ENCODE results near the gene POC1B.
A peak's percentile ranks its signal among the peaks of the same experiment; 100 is the strongest.

The POC1B gene

DNA sequence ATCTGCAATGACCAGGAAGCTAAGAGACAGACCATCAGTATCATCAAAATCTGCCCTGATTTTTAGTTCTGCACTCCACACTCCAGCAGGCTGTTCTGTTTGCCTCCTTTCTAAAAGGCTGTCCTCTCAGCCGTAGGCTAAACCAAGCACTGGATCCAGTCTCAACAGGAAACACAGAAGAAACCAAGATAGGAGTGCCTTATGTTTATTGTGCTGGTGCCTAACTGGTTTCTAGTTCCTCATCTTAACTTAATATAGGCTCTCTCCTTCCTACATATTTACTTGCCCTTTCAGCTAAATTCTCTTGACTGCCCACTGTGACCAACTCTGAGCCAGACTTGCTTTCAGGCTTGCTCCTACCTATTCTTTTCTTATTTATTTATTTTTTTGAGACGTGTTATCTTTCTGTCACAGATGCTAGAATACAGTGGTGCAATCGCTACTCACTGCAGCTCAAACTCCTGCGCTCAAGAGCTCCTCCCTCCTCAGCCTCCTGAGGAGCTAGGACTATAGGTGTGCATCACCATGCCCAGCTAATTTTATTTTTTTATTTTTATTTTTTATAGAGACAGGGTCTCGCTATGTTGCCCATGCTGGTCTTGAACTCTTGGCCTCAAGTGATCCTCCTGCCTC lies 32.1 kb downstream of the POC1B start:
- Mint-ChIP-seq H3K27ac (peak overlapping the region; percentile 92), H3K36me3 (ENCODE audit: low read depth) (peaks cover 28% of the 10 kb centered on the region), H3K27me3 (no peaks in the 10 kb centered on the region), H3K4me1 (ENCODE audit: low read depth) (peaks cover 29% of the 10 kb centered on the region), H3K9me3 (no peaks in the 10 kb centered on the region), H3K4me3 (no peak overlapping the region)

DNA sequence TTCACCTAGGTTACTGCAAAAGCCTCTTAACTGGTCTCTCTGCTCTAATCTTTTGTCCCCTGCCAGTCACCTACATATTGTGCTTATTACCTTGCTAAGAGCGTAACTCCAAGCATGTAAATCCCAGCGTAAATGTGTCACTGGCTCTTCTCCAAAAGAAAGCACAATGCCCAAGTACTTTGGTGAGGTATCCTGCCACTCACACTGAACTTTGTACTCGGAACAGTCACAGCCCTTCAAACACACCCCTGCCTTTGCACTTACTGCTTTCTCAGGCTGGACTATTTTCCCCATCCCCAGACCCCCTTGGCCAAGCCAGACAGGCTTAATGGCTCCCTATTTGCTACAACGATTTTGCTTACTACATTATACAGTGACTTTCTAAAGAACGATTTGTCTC lies 33.0 kb downstream of the POC1B start:
- Mint-ChIP-seq H3K4me3 (no peak overlapping the region), H3K4me1 (ENCODE audit: low read depth) (peaks cover 29% of the 10 kb centered on the region), H3K36me3 (ENCODE audit: low read depth) (peaks cover 25% of the 10 kb centered on the region), H3K9me3 (no peaks in the 10 kb centered on the region), H3K27me3 (no peaks in the 10 kb centered on the region), H3K27ac (no peak overlapping the region)

DNA sequence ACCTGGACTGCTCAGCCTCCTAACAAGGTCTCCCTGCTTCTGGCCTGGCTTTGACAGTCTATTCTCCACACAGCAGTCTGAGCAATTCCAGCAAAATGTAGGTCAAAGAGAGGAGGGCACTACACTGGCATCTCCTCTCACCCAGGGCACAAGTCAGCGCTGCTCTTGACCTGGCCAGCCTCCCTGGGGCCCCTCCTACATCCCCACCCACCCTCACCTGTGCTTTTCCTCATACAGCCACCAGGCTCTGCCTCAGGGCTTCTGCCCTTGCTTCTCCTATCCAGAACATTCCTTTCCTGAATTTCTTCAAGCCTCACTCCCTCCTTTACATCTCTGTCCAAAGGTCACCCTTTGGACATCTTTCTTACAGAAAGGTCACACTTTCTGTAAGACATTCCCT lies 34.9 kb downstream of the POC1B start:
- H3K27ac Mint-ChIP-seq: no peak overlapping the region
- peaks cover 29% of the 10 kb centered on the region for H3K4me1 Mint-ChIP-seq (ENCODE audit: low read depth)
- no peaks in the 10 kb centered on the region for H3K27me3 Mint-ChIP-seq
- H3K36me3 Mint-ChIP-seq (ENCODE audit: low read depth): peaks cover 37% of the 10 kb centered on the region
- H3K9me3 Mint-ChIP-seq: no peaks in the 10 kb centered on the region
- H3K4me3 Mint-ChIP-seq: no peak overlapping the region

DNA sequence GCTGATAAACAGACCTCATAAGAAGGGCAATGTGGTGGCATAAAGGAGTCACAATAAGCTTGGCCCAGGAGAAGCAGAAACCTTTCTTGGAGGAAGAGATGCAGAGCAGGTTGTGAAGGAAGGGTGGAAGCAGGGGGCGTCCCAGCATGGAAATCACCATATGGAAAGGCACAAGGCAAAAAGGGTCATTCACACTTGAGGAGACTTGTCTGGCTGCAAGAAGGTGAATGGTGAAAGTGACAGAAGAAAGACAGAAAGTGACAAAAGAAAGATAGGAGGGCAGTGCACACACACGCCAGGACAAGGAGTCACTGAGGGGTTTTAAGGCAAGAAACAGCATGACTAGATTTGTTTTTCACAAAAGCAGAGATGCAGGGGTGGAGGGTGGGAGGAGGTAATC lies 39.6 kb downstream of the POC1B start:
- Mint-ChIP-seq H3K4me3 (no peak overlapping the region), H3K4me1 (ENCODE audit: low read depth) (no peaks in the 10 kb centered on the region), H3K27ac (no peak overlapping the region)

DNA sequence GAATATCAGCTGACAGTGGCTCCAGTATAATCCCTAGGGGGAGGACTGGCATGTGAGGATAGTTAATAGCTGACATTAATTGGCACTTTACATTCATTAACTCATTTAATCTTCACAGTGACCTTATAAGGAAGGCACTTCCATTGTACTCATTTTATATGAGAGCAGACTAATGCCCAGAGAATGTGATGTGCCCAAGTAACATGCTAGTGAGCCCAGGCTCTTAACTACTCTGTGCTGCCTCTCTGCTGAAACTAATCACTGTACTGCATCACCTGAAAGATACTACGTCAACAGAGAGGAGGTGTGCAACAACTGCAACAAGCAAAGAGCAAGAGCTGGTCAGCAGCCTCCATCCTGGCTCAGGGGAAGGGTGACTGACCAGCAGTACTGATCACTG lies 41.4 kb downstream of the POC1B start:
- Mint-ChIP-seq H3K27me3 (no peaks in the 10 kb centered on the region), H3K27ac (no peak overlapping the region), H3K4me3 (no peak overlapping the region), H3K4me1 (ENCODE audit: low read depth) (no peaks in the 10 kb centered on the region), H3K36me3 (ENCODE audit: low read depth) (peaks cover 34% of the 10 kb centered on the region), H3K9me3 (no peaks in the 10 kb centered on the region)

More for the DNA sequence above, 39.6 kb downstream of the POC1B start:
- Mint-ChIP-seq H3K9me3 (no peaks in the 10 kb centered on the region), H3K36me3 (ENCODE audit: low read depth) (peaks cover 42% of the 10 kb centered on the region), H3K27me3 (no peaks in the 10 kb centered on the region)

DNA sequence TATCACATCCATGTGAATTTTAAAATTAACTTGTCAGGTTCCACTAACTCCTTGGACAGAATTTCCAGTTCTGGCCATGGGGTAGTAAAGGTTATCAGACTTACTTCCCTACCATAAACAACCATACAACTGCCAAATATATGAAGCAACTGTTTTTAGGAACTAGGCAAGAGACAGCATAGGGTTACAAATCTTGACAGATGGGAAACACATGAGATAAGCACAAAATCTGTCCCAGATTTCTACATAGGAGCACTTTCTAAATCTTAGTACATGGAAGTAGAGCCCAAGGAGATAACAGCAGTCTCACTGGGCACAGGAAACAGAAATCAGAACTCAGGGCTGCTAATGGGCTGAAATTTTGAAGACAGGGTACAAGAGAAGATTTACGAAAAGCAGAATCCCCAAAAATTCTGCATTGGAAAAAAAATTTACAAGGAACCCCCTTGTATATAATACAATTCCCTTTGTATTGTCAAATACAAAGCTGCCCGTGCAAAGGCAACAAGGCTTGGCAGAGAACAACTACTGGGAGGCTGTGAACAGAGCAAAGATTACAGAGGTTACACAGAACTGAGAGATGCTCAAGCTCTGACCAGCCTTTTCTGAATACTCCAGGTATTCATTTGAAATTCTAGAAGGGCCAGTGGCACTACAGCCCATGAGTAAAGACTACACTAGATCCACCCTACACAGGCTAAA lies 44.5 kb downstream of the POC1B start:
- Mint-ChIP-seq H3K27me3 (no peaks in the 10 kb centered on the region), H3K9me3 (no peaks in the 10 kb centered on the region), H3K4me1 (ENCODE audit: low read depth) (peaks cover 8% of the 10 kb centered on the region), H3K4me3 (no peak overlapping the region), H3K36me3 (ENCODE audit: low read depth) (peaks cover 22% of the 10 kb centered on the region), H3K27ac (no peak overlapping the region)

DNA sequence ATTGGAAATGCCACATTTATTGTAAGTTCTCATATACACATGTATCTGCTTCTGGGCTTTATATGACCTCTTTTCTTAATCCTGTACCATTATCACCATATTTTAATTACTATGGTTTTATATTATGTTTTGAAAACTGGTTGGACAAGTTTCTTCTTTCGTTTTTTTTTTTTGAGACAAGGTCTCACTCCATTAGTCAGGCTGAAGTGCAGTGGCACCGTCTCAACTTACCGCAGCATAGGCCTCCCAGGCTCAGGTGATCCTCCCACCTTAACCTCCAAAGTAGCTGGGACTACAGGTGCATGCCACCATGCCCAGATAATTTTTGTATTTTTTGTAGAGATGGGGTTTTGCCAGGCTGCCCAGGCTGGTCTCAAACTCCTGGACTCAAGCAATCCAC lies 45.9 kb downstream of the POC1B start:
- Mint-ChIP-seq H3K4me3 (no peak overlapping the region), H3K9me3 (no peaks in the 10 kb centered on the region), H3K27me3 (no peaks in the 10 kb centered on the region), H3K36me3 (ENCODE audit: low read depth) (peaks cover 15% of the 10 kb centered on the region), H3K27ac (no peak overlapping the region), H3K4me1 (ENCODE audit: low read depth) (peaks cover 13% of the 10 kb centered on the region)

DNA sequence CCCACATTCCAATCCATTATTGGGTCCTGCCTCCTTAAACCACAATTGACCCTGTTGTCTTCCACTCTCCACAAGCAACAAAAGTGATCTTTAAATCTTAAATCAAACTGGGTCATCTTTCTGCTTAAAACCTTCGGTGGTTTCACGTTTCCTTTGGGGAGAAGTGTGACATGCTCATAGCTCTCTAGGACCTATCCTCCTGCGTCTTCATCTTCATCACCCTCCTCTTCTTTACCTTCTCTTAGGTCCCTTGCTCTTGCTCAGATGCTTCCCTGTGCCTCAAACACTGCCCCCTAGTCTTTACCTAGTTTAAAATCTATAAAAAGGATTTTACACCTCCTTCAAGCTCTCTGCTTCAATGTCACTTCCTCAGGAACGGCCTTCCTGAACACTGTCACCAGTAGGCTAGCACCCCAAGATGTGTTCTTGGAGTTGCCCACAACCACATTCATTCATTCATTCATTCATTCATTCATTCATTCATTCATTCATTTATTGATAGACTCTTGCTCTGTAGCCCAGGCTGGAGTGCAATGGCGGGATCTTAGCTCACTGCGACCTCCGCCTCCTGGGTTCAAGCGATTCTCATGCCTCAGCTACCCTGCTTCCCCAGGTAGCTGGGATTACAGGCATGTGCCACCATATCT lies 48.1 kb downstream of the POC1B start:
- peaks cover 24% of the 10 kb centered on the region for H3K4me1 Mint-ChIP-seq (ENCODE audit: low read depth)
- H3K4me3 Mint-ChIP-seq: peak overlapping the region; percentile 2
- H3K9me3 Mint-ChIP-seq: no peaks in the 10 kb centered on the region
- no peaks in the 10 kb centered on the region for H3K27me3 Mint-ChIP-seq
- H3K27ac Mint-ChIP-seq: peak overlapping the region; percentile 1
- peaks cover 4% of the 10 kb centered on the region for H3K36me3 Mint-ChIP-seq (ENCODE audit: low read depth)

DNA sequence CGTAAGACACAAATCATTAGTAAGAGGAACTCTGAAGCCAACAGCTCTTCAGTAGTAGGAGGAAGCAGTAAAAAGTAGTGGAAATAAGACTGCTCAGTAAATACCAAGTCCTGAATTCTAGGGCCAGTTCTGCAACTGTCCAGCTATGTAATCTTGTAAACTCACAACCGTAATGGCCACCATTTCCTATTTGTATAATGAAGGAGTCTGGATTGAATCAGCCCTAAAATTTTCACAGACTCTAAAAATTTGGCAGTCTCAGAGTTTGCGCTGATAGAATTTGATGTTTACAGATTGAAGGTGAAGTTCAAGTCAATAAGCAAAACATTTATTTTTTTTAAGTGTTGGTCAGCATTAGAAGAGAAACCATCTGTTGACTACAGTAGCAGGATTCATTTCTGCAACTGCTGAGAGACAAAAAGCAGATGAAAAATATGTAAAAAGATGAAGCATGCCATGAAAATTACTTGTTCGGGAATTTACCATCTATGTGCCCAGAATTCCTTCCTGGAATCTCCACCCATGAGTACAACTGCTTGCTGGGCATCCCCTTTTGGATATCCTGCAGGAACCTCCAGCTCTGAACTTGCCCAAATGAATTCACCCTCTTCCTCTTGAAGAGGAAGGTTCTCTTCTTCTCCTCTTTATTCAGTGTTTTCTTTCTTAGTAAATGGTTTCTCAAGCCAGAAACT lies 48.8 kb downstream of the POC1B start:
- Mint-ChIP-seq H3K27ac (no peak overlapping the region), H3K36me3 (ENCODE audit: low read depth) (peaks cover 6% of the 10 kb centered on the region), H3K9me3 (no peaks in the 10 kb centered on the region), H3K27me3 (no peaks in the 10 kb centered on the region), H3K4me1 (ENCODE audit: low read depth) (peaks cover 31% of the 10 kb centered on the region), H3K4me3 (peak overlapping the region; percentile 2)

DNA sequence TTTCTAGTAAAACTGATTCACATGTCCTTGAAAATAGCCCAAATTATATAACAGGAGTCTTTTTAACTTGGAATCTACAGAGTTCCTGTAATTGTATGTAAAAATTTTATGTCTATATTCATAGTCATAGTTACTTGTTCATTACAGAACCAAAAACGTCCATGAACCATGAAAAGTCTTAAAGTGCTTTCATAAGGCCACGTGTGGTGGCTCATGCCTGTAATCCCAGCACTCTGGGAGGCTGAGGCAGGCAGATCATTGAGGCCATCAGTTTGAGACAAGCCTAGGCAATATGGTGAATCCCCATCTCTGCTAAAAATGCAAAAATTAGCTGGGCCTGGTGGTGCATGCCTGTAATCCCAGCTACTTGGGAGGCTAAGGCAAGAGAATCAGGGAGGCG lies 49.6 kb downstream of the POC1B start:
- Mint-ChIP-seq H3K36me3 (ENCODE audit: low read depth) (peaks cover 7% of the 10 kb centered on the region), H3K9me3 (no peaks in the 10 kb centered on the region), H3K27me3 (no peaks in the 10 kb centered on the region), H3K4me3 (no peak overlapping the region), H3K27ac (no peak overlapping the region), H3K4me1 (ENCODE audit: low read depth) (peaks cover 38% of the 10 kb centered on the region)

DNA sequence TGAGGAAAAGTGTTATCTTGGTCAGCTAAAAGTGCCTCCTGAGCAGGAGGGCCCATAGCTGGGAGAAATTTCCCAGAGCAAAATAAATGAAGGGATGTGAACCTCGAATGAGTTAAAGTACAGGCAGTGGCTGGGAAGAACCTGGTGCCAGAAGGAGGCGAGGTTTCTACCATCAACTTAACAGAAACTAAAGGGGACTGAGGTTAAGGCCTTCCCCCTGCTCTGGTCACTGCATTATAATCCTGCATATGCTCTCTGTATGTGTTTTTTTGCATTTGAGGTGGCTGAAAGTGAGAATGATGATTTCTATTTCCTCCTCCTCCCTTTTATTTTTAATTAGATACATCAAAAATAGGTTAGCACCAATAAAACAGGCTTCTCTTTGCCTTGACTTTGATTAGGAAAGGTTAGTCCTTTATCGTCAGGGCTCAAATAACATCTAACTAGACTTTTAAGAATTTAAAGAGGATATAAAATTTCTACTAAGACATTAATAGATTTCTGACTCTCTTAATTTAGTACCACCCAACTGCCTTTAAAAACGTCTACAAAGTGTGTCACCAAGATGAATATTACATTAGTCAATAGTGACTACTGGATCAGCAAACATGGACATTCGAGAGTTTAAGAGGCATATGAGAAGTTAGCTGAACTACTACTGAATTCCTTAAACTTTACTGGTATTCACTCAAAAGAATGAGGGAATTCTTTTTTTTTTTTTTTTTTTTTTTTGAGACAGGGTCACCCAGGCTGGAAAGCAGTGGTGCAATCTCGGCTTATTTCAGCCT lies 50.5 kb downstream of the POC1B start:
- H3K36me3 Mint-ChIP-seq (ENCODE audit: low read depth): peaks cover 7% of the 10 kb centered on the region
- H3K4me3 Mint-ChIP-seq: no peak overlapping the region
- H3K27me3 Mint-ChIP-seq: no peaks in the 10 kb centered on the region
- H3K4me1 Mint-ChIP-seq (ENCODE audit: low read depth): peaks cover 46% of the 10 kb centered on the region
- peak overlapping the region; percentile 50 for H3K27ac Mint-ChIP-seq
- H3K9me3 Mint-ChIP-seq: no peaks in the 10 kb centered on the region

DNA sequence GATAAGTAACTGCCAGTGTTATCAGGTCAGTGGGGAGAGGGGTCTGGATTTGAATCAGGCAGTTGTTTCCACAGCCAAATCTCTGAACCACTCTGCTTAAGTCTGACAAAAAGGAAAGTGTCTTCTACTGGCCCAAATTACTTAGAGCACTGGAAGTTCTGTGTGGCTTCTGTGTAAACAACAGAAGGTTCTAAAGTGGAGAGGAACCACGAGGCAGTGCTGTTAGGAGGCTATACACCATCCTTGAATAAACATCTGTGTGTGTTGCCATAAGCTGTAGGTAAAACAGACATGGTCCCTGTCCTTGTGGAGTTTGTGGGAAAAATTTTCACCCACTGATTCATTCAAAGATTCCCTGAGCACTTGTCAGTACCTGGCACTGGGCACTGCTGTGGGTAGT lies 51.2 kb downstream of the POC1B start:
- H3K9me3 Mint-ChIP-seq: no peaks in the 10 kb centered on the region
- H3K4me3 Mint-ChIP-seq: no peak overlapping the region
- H3K27me3 Mint-ChIP-seq: no peaks in the 10 kb centered on the region
- H3K4me1 Mint-ChIP-seq (ENCODE audit: low read depth): peaks cover 52% of the 10 kb centered on the region
- peak overlapping the region; percentile 50 for H3K27ac Mint-ChIP-seq
- H3K36me3 Mint-ChIP-seq (ENCODE audit: low read depth): peaks cover 7% of the 10 kb centered on the region

DNA sequence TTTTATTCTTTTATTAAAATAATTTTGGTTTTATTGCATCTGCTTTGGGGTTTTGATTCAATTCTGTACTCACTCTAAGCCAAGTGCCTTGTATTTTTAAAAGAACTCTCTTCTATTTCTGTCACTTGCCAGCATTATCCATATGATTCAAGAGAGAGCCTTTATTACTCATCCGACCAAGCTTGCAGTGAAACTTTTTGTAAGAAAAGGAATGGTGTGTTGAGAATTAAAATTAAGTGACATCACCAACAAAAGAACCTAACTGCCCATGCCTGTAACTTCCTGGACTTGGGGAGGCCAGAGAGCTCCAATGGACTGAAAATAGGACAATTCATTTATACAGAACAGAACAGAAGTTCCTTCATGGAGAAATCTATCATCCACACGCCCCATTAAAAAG lies 53.3 kb downstream of the POC1B start:
- H3K4me3 Mint-ChIP-seq: no peak overlapping the region
- H3K36me3 Mint-ChIP-seq (ENCODE audit: low read depth): peaks cover 8% of the 10 kb centered on the region
- H3K4me1 Mint-ChIP-seq (ENCODE audit: low read depth): peaks cover 70% of the 10 kb centered on the region
- H3K9me3 Mint-ChIP-seq: no peaks in the 10 kb centered on the region
- peak overlapping the region; percentile 23 for H3K27ac Mint-ChIP-seq
- no peaks in the 10 kb centered on the region for H3K27me3 Mint-ChIP-seq

DNA sequence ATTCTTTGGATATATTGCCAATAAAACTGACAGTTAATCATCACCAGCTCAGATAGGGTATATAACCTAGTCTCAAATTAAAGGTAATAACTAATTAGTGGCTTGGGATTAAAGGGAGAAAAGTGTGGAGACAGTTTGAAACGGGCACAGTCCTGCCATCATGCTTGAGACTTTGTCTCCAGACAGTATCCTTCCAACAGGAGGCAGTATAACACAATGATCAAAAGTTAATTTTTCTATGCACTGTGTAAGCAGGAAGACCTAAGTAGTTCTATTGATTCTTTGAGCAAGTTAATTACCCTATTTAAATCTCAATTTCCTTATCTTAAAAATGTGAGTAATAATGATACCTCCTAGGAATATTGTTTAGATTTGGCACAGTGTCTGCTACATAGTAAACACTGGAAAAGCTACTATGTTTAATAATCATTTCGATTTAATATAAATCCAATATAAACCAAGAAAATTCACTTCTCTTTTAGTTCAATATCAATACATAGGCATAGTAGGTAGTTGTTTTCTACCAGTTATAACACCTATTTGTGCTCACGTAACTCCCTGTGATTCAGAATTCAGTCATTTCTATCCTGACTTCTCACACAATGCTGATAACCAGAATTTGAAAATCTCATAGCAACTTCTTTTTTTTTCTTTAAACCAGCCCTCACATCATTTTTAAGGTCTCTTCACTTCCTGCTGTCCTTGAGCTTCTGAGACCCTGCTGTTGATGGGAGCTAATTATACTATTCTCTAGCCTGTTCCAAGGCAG lies 54.9 kb downstream of the POC1B start:
- H3K36me3 Mint-ChIP-seq (ENCODE audit: low read depth): peaks cover 6% of the 10 kb centered on the region
- no peaks in the 10 kb centered on the region for H3K27me3 Mint-ChIP-seq
- no peaks in the 10 kb centered on the region for H3K9me3 Mint-ChIP-seq
- no peak overlapping the region for H3K4me3 Mint-ChIP-seq
- peaks cover 80% of the 10 kb centered on the region for H3K4me1 Mint-ChIP-seq (ENCODE audit: low read depth)
- H3K27ac Mint-ChIP-seq: peak overlapping the region; percentile 60

Measured in stimulated activated naive CD8-positive, alpha-beta T cell treated with anti-CD3 and anti-CD28 coated beads, Interleukin-15, Interleukin-2, amounts not matched to agents 100 ng/mL and 50 ng/mL, for 24 hours (primary cell).